ENCODE measurements around the gene KPNA6. TPM values are rescaled to one million over a fixed set of nuclear protein-coding genes. Genes with fewer than 3 reads are reported as not detected.

Gene KPNA6
- total RNA-seq, 2 donors from 2014 or later: 95.4 to 119 TPM

- no peaks in the 10 kb centered on the region for H3K9me3 Mint-ChIP-seq
- Histone ChIP-seq H3K9me3 (ENCODE audit: control insufficient read depth, low read length) (no peaks in the 10 kb centered on the region), H3K4me1 (ENCODE audit: control insufficient read depth, insufficient read depth, low read length) (no peaks in the 10 kb centered on the region), H3K9ac (ENCODE audit: extremely low read depth, low read length, poor library complexity, severe bottlenecking) (no peak overlapping the region), H3K27ac (ENCODE audit: low read depth, low read length) (no peak overlapping the region), H3K4me3 (ENCODE audit: low read length) (no peak overlapping the region), H3K27me3 (ENCODE audit: control insufficient read depth, insufficient read depth, low read length, poor library complexity, severe bottlenecking) (no peaks in the 10 kb centered on the region), H3K36me3 (ENCODE audit: control insufficient read depth, insufficient read depth, low read length) (peaks cover 55% of the 10 kb centered on the region)
- peaks cover 29% of the 10 kb centered on the region for H3K4me1 Mint-ChIP-seq
- no peak overlapping the region for H3K4me3 Mint-ChIP-seq
- TF ChIP-seq CTCF (conservative IDR thresholded peaks at IDR 0.05): no peak
- DNase-seq: no peak
- H3K36me3 Mint-ChIP-seq (ENCODE audit: low read depth): peaks cover 44% of the 10 kb centered on the region
- 83 to 93% methylated on average over 3 to 6 of the region's 6 CpGs for WGBS, 2 experiments (ENCODE audit: insufficient coverage in 1 of 2, insufficient read length in 1 of 2)
- no peaks in the 10 kb centered on the region for H3K27me3 Mint-ChIP-seq (ENCODE audit: insufficient read depth)
- no peak overlapping the region for H3K27ac Mint-ChIP-seq
These were observed 74.2 kb downstream of the KPNA6 start for GRCh38 chr1:32182060-32182459.

- Histone ChIP-seq H3K4me1 (ENCODE audit: control insufficient read depth, insufficient read depth, low read length) (no peaks in the 10 kb centered on the region), H3K9ac (ENCODE audit: extremely low read depth, low read length, poor library complexity, severe bottlenecking) (no peak overlapping the region), H3K36me3 (ENCODE audit: control insufficient read depth, insufficient read depth, low read length) (peaks cover 81% of the 10 kb centered on the region), H3K27ac (ENCODE audit: low read depth, low read length) (no peak overlapping the region), H3K4me3 (ENCODE audit: low read length) (no peak overlapping the region), H3K9me3 (ENCODE audit: control insufficient read depth, low read length) (no peaks in the 10 kb centered on the region), H3K27me3 (ENCODE audit: control insufficient read depth, insufficient read depth, low read length, poor library complexity, severe bottlenecking) (no peaks in the 10 kb centered on the region)
- Mint-ChIP-seq H3K36me3 (ENCODE audit: low read depth) (peaks cover 69% of the 10 kb centered on the region), H3K4me1 (peaks cover 13% of the 10 kb centered on the region), H3K9me3 (no peaks in the 10 kb centered on the region), H3K27ac (no peak overlapping the region), H3K27me3 (ENCODE audit: insufficient read depth) (no peaks in the 10 kb centered on the region), H3K4me3 (no peak overlapping the region)
- DNase-seq: no peak
- no peak for TF ChIP-seq CTCF (conservative IDR thresholded peaks at IDR 0.05)
These were observed 76.8 kb downstream of the KPNA6 start for GRCh38 chr1:32184650-32185049.

GRCh38 chr1:32186077-32186476, 78.2 kb downstream of the KPNA6 start:
- no peak overlapping the region for H3K4me3 Mint-ChIP-seq

More at GRCh38 chr1:32186077-32186476, 78.2 kb downstream of the KPNA6 start:
- DNase-seq: no peak
- Mint-ChIP-seq H3K36me3 (ENCODE audit: low read depth) (peaks cover 76% of the 10 kb centered on the region), H3K27ac (peak overlapping the region; percentile 50), H3K27me3 (ENCODE audit: insufficient read depth) (no peaks in the 10 kb centered on the region), H3K4me1 (peaks cover 6% of the 10 kb centered on the region), H3K9me3 (no peaks in the 10 kb centered on the region)
- 94 to 100% methylated on average over 2 of the region's 2 CpGs for WGBS, 2 experiments (ENCODE audit: insufficient coverage in 1 of 2, insufficient read length in 1 of 2)
- no peak for TF ChIP-seq CTCF (conservative IDR thresholded peaks at IDR 0.05)
- H3K9me3 ChIP-seq (ENCODE audit: control insufficient read depth, low read length): no peaks in the 10 kb centered on the region
- peaks cover 90% of the 10 kb centered on the region for H3K36me3 ChIP-seq (ENCODE audit: control insufficient read depth, insufficient read depth, low read length)
- no peak overlapping the region for H3K27ac ChIP-seq (ENCODE audit: low read depth, low read length)
- H3K4me3 ChIP-seq (ENCODE audit: low read length): no peak overlapping the region
- H3K4me1 ChIP-seq (ENCODE audit: control insufficient read depth, insufficient read depth, low read length): no peaks in the 10 kb centered on the region
- no peak overlapping the region for H3K9ac ChIP-seq (ENCODE audit: extremely low read depth, low read length, poor library complexity, severe bottlenecking)
- no peaks in the 10 kb centered on the region for H3K27me3 ChIP-seq (ENCODE audit: control insufficient read depth, insufficient read depth, low read length, poor library complexity, severe bottlenecking)
